ENCODE results near the gene NELFB.

Gene NELFB

GRCh38 chr9:137254624-137255447, at the start of gene NELFB:
Gene NELFB, plus strand, starts transcription at chr9:137255327.
- DNase-seq: peak; percentile 27 to 96 (median 86)

- no peak for DNase-seq
These were observed 48.5 kb upstream of the NELFB start for GRCh38 chr9:137206602-137207001.

GRCh38 chr9:137211532-137211931, 43.6 kb upstream of the NELFB start:
- DNase-seq: no peak

GRCh38 chr9:137212520-137212919, 42.6 kb upstream of the NELFB start:
- DNase-seq: no peak

DNA sequence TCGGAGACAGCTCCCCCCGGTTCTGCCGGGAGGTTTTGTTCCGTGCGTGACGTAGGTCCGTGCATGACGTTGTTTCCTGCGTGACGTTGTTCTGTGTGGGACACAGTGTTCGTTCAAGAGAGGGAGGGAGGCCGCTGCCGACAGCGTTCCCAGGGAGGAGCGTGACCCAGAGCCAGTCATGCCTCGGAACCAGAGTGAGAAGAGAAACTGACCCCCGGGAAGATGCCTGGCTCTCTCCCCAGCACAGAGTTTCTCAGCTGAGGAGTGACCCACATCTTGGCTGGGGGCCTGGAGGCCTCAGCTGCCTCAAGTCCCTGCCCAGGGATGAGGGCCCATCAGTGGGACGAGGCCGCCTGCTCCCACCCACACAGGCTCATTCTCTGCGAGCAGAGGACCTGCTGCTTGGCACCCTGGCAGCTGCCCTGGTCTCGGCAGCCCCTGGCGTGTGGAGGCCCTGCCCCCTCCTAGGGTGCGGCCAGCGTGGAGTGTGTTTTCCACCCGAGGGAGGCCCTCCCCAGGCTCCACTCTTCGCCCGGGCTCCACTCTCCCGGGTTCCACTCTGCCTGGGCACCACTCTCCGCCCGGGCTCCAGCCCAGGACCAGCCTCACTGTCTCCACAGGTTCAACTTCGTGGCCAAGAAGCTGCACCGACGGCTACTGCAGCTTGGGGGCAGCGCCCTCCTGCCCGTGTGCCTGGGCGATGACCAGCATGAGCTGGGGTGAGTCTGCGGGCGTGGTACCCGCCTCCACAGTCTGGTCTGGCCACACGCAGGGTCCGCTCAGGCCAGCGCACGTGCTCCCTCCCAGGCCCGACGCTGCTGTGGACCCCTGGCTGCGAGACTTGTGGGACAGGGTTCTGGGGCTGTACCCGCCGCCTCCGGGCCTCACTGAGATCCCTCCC, 41.7 kb upstream of the NELFB start:
- peak in 14 of 56 donors; percentile 22 to 81 (median 48) for DNase-seq

DNA sequence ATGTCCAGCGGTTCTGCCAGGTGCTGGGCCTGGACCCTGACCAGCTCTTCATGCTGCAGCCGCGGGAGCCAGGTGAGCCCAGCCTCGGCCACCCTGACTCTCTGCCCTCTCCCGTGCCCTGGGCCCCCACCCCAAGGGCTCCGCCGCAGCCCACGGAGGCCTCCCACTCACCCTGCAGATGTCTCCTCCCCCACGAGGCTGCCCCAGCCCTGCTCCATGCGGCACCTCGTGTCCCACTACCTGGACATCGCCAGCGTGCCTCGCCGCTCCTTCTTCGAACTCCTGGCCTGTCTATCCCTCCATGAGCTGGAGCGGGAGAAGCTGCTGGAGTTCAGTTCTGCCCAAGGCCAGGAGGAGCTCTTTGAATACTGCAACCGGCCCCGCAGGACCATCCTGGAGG, 40.5 kb upstream of the NELFB start:
- no peak for DNase-seq

DNA sequence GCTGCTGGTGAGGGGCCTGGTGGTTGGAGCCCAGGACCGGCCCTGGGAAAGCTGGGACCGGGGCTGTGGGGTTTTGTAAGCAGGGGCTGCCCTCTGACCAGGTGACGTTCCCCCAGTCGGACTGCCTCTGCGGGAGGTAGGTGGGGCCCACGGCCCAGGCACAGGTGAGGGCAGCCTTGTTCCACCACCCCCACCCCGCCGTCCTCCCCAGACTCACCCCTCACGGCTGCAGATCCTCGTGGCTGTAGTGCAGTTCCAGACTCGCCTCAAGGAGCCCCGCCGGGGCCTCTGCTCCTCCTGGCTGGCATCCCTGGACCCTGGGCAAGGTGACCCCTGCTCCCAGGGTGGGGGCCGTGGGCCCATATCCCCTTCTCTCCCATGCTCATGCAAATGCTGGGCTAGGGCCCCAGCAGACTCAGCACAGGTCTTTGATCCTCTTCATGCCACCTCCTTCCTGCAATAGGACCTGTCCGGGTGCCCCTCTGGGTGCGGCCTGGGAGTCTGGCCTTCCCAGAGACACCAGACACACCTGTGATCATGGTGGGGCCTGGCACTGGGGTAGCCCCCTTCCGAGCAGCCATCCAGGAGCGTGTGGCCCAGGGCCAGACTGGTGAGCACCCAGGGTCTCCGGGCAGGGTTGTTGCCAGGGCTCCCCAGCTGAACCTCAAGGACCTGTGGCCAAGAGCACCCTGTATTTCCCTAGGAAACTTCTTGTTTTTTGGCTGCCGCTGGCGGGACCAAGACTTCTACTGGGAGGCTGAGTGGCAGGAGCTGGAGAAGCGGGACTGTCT, 39.7 kb upstream of the NELFB start:
- no peak for DNase-seq

- DNase-seq: no peak
These were observed 38.8 kb upstream of the NELFB start for GRCh38 chr9:137216188-137216965.

DNA sequence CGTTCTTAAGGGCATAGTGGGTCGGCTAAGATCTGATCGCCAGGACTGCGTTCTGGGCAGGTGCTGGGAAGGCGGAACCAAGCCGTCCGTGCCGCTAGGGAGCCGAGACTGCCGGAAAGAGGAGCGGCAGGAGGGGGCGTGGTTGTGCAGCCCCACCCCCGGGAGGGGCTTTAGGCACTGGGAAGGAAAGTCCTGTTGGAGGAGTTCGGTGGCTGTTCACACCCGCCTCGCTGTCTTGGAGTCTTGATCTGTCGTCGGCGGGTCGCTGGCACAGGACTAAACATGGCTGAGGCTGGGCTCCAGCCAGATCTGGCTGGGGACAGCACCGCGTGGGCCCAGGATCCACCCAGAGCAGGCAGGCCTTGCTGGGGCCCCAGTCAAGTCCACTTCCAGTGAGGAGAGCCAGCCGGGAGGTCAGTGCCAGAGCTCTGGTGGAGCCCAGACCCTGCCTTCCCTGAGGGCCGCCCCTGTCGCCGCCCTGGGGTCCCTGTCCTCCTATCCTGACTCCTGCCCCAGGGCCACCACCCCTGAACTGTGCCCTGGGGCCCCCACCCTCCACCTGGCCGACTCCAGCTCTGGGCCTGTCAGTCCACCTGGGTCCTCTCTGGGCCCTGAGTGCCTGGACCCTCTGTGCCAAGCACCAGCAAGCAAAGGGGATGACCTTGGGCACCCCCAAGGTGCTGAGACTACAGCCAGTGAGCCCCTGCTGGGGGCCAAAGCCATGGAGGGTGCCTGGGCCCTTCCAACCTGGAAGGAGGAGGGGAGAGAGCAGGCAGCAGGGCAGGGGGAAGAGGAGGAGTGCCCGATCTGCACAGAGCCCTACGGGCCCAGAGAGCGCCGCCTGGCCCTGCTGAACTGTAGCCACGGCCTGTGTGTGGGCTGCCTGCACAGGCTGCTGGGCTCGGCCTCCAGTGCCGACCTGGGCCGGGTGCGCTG, 37.6 kb upstream of the NELFB start:
- peak in 3 of 56 donors; percentile 16 to 27 (median 19) for DNase-seq

GRCh38 chr9:137218212-137218753, 36.8 kb upstream of the NELFB start:
- no peak for DNase-seq

GRCh38 chr9:137218754-137219271, 36.3 kb upstream of the NELFB start:
- no peak for DNase-seq

DNA sequence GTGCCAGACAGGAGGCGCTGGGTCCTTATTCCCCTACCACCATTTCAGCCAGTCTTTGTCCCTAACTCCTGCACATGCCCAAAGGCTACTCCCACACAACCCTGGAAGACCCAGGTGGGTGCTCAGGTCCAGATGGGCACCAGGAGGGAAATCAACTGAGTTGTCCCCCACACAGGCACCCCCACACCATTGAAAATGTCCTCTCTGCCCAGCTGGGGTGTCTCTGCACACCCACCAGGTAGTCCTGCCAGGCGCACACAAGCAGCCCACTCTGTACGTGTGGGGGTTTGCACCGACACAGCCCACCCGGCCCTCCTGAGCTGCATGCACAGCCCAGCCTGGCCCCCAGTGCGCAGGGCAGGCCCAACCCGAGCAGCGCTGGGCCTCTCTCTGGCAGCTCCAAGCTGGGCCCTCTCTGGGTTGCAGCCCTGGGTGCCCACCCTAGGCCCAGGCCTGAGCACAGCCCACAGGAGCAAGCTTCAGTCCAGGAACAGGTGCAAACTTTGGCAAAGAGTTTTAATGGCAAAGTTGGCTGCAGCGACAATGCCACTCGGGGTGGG, 35.3 kb upstream of the NELFB start:
- no peak for DNase-seq

DNA sequence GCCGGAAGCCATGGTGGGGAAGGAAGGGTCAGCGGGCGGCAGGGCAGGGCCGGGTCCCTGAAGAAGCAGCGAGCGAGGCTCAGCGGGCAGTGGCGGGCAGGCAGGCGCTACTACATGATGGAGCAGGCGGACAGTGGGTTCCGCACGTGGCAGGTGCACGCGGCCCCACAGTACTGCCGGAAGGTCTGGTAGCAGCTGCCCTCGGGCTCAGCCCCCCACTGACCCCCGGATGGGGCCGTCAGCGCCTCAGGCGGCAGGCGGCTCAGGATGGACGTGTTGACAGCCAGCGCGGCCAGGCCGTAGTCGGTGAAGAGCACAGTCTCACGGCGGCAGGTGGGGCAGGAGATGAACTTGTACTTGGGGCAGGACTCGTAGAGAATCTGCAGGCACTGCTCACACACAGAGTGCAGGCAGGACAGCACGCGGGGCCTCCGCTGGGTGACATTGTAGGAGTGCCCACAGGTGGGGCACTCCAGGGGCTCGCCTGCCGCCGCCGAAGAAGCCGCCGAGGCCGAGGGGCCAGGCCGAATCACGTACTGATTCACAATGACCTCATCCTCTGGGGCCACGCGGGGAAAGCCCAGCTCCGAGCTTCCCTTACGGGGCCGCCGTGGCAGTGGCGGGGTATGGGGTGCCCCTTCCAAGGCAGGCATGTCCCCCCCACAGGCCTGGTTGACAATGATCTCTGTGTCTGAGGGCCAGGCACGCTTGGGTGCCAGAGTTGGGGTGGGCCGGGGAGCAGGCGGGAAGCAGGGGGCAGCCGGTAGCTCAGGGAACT, 34.6 kb upstream of the NELFB start:
- no peak for DNase-seq

DNA sequence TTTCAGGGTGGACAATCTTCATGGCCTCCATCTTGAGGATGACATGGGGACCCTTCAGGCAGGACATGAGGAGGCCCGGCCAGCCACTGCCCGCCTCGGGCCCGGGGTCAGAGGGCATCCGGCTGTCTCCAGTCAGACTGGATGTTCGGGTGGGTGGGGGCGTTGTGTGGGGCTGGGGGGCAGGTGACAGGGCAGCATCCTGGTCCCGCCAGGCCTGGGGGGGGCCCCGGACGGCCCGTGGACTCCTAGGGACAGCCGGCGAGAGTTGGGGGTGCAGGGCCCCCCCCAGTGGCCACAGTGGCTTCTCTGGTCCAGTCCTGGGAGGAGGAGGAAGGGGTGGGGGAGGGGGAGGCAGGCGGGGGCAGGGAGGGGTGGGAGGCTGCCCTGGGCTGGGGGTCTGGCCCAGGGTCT, 34.0 kb upstream of the NELFB start:
- no peak for DNase-seq

DNA sequence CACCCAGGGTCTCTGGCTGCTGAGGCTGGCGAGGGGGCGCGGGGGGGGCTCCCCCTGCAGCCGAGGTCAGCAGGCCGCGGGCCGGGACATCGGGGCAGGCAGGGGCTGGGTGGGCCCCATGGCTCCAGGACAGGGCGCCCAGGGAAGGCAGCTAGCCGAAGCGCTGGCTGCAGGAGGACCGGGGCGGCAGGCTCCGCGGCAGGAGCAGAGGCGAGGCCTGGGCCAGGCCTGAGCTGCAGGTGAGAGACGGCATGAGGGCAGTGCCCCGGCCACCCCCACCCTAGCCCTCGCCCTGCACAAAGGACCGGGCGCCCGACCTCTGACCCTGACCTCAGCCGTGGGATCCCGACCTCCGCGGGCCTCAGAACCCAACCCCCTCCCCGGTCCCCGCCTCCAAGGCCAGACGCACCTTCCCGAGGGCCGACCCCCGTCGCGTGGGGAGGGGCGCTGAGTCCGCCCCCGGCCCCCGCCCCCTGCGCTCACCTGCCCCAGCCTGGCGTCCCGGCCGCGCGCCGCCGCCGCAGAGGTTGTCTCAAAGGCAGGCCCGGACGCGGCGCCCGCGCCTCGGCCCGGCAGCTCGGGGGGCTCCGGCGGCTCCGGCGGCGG, 33.5 kb upstream of the NELFB start:
- DNase-seq: no peak

DNA sequence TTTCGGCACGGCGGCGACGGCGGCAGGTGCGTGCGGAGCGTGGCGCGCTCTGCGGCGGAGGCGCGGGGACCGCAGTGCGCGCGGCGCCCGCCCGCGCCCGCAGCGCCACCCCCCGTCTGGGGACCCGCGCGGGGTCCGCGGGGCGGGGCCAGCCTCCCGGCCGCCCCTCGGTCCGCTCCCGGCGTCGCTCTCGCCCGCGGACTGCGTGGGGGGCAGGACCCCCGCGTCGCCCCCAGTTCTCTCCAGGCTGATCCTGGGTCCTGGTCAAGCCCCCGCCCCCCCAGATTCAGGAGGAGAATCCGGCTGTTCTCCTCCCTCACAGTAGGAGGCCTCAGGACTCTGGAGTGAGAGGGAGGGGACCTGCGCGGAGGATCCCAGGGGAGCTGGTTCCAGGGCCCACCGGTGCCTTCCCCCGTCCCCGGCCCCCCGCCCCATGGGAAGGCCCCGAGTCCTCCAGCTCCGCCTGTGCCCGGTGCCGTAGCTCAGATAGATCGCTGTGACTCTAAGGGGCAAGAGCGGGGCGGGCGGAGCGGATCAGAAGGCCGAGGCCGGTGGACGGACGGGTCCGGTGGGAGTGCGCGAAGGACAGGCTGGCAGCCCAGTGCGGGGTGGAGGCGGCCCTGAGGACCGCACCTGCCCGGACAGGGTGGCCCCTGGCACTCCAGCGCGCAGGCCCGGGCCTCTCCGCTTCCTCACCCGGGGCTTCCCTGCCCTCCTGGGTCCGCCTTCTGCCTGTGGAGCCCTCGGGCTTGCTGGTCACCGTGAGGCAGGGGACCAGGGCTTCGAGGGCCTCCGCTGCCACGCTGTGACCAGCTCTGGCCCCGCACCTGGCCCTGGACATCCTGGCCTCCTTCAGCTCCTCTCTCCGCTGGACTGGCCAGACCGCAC, 32.7 kb upstream of the NELFB start, which contains the start of gene RNF208:
Gene RNF208, minus strand, starts transcription at position 51 of the 888 bp plus-strand sequence. CDS start 1,028 bp downstream, outside the sequence.
- DNase-seq: peak in 8 of 56 donors; percentile 24 to 62 (median 46)
